NK-92 treated with Interleukin-12 subunit alpha and Interleukin-12 subunit beta, amount 100 ng/mL, for 24 hours (cell line): ENCODE data around the gene MRGPRE.

ENCODE experiments used
- DNase-seq: peaks from one replicate; lab custom pipeline; 2025; lab: John Stamatoyannopoulos, UW

The MRGPRE gene

DNA sequence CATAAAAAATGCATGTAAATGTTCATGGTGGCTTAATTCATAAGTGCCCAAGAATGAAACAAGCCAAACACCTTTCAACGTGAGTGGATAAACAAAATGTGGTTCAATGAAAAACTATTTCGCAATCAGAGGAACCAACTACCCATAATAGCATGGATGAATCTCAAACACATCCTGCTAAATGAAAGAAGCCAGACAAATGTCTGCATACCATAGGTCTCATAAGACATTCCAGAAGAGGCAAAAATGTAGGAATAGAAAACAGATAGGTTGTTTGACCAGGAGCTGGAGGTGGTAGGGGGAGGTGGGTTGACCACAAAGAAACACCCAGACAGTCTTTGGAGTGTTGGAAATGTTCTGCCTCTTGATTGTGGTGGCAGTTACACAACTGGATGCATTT, 53.9 kb downstream of the MRGPRE start:
- no peak for DNase-seq

DNA sequence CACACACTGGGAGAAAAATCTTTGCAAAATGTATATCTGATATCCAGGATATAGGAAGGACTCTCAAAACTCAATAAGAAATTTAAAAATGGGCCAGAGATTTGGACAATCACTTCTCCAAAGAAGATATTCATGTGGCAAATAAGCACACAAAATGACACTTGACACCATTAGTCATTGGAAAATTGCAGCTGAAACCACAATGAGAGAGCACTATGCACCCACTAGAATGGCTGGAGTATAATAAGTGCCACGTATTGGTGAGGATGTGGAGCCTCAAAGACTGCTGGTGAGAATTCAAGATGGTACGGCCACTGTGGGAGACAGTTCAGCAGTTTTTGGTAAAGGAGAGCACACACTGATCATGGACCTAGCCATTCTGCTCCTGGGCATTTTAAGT, 54.3 kb downstream of the MRGPRE start:
- no peak for DNase-seq
